ENCODE results near the gene ZNF492. TPM values are rescaled to one million over a fixed set of nuclear protein-coding genes. Genes with fewer than 3 reads are reported as not detected.
"Not testable (repeated sequence)": the region's sequence is repeated elsewhere in the genome, so short reads cannot be mapped to it uniquely, and the experiment has no call there.

Gene ZNF492
- not detected in 3 replicates for total RNA-seq
- long read RNA-seq = 0 reads

GRCh38 chr19:22633706-22634449, at the start of gene ZNF492:
Gene ZNF492 (plus strand): TSS chr19:22634324. CDS start chr19:22653400, 19,076 bp downstream.
- not testable (repeated sequence) for DNase-seq (ENCODE audit: low spot score); H3K4me3 Mint-ChIP-seq (ENCODE audit: unreplicated experiment); H3K27ac Mint-ChIP-seq (ENCODE audit: unreplicated experiment); H3K4me1 Mint-ChIP-seq (ENCODE audit: low read depth); H3K36me3 Mint-ChIP-seq (ENCODE audit: low read depth); H3K27me3 Mint-ChIP-seq (ENCODE audit: low read depth)
- peaks cover 25% of the 10 kb centered on the region for H3K9me3 Mint-ChIP-seq (ENCODE audit: low read depth)

GRCh38 chr19:22595422-22595821, 38.7 kb upstream of the ZNF492 start:
- Mint-ChIP-seq H3K27me3 (ENCODE audit: low read depth) (no peaks in the 10 kb centered on the region), H3K9me3 (ENCODE audit: low read depth) (peaks cover 72% of the 10 kb centered on the region), H3K27ac (ENCODE audit: unreplicated experiment) (no peak overlapping the region), H3K4me1 (ENCODE audit: low read depth) (no peaks in the 10 kb centered on the region), H3K36me3 (ENCODE audit: low read depth) (peaks cover 4% of the 10 kb centered on the region), H3K4me3 (ENCODE audit: unreplicated experiment) (no peak overlapping the region)
- TF ChIP-seq CTCF (IDR thresholded peaks at IDR 0.05) = no peak
- DNase-seq (ENCODE audit: low spot score) = no peak

- Mint-ChIP-seq H3K36me3 (ENCODE audit: low read depth) (peaks cover 4% of the 10 kb centered on the region), H3K4me3 (ENCODE audit: unreplicated experiment) (no peak overlapping the region), H3K9me3 (ENCODE audit: low read depth) (peaks cover 72% of the 10 kb centered on the region), H3K27ac (ENCODE audit: unreplicated experiment) (no peak overlapping the region), H3K4me1 (ENCODE audit: low read depth) (no peaks in the 10 kb centered on the region), H3K27me3 (ENCODE audit: low read depth) (no peaks in the 10 kb centered on the region)
- no peak for DNase-seq (ENCODE audit: low spot score)
- TF ChIP-seq CTCF (IDR thresholded peaks at IDR 0.05) = no peak
These were observed 38.2 kb upstream of the ZNF492 start for GRCh38 chr19:22595918-22596341.

GRCh38 chr19:22600690-22601648, 33.2 kb upstream of the ZNF492 start:
- peaks cover 4% of the 10 kb centered on the region for H3K36me3 Mint-ChIP-seq (ENCODE audit: low read depth)
- no peak overlapping the region for H3K4me3 Mint-ChIP-seq (ENCODE audit: unreplicated experiment)
- H3K27ac Mint-ChIP-seq (ENCODE audit: unreplicated experiment) = no peak overlapping the region
- DNase-seq (ENCODE audit: low spot score) = no peak
- H3K4me1 Mint-ChIP-seq (ENCODE audit: low read depth) = no peaks in the 10 kb centered on the region
- TF ChIP-seq CTCF (IDR thresholded peaks at IDR 0.05) = no peak
- H3K9me3 Mint-ChIP-seq (ENCODE audit: low read depth) = peaks cover 53% of the 10 kb centered on the region
- no peaks in the 10 kb centered on the region for H3K27me3 Mint-ChIP-seq (ENCODE audit: low read depth)

- DNase-seq (ENCODE audit: low spot score) = no peak
- H3K4me1 Mint-ChIP-seq (ENCODE audit: low read depth) = no peaks in the 10 kb centered on the region
- no peak overlapping the region for H3K4me3 Mint-ChIP-seq (ENCODE audit: unreplicated experiment)
- peaks cover 6% of the 10 kb centered on the region for H3K36me3 Mint-ChIP-seq (ENCODE audit: low read depth)
- no peaks in the 10 kb centered on the region for H3K27me3 Mint-ChIP-seq (ENCODE audit: low read depth)
- peaks cover 60% of the 10 kb centered on the region for H3K9me3 Mint-ChIP-seq (ENCODE audit: low read depth)
- no peak for TF ChIP-seq CTCF (IDR thresholded peaks at IDR 0.05)
- H3K27ac Mint-ChIP-seq (ENCODE audit: unreplicated experiment) = no peak overlapping the region
These were observed 32.1 kb upstream of the ZNF492 start for GRCh38 chr19:22601906-22602630.

All from chondrocyte (in vitro differentiated cells).